HL-60 (cell line): ENCODE results near the gene SEZ6.

Experiments
- DNase-seq, 2 experiments: peaks; one replicate each; pipeline ENCODE4 v3.0.0-alpha.2; 2010 to 2020; ENCODE audit warnings: low read depth in 1 of 2, low spot score in 1 of 2
- H3K27ac ChIP-seq: fragments of 250-450 bp; sonication (Bioruptor Pico); replicated peaks from 2 replicates; pipeline ENCODE4 v1.5.1; 2020; ENCODE audit warnings: mild to moderate bottlenecking, moderate library complexity
- H3K27me3 ChIP-seq: fragments of 250-450 bp; sonication (Bioruptor Pico); 2 replicates; pipeline ENCODE4 v1.5.1; 2021; ENCODE audit warnings: mild to moderate bottlenecking, moderate library complexity; ENCODE audit not compliant: insufficient read depth, poor library complexity, severe bottlenecking
- H3K4me3 ChIP-seq: replicated peaks from 2 replicates; pipeline ENCODE4 v1.5.1; 2011; ENCODE audit warnings: mild to moderate bottlenecking, control low read depth, low read length; ENCODE audit not compliant: insufficient read depth
- GABPA ChIP-seq: IDR thresholded peaks from 2 replicates; pipeline ENCODE4 v1.6.1; 2012; ENCODE audit warnings: low read depth
- POLR2AphosphoS5 ChIP-seq: IDR thresholded peaks from 2 replicates; pipeline ENCODE4 v1.6.1; 2012; ENCODE audit warnings: low read depth
- SPI1 ChIP-seq: IDR thresholded peaks from 2 replicates; pipeline ENCODE4 v1.6.1; 2012; ENCODE audit warnings: low read depth, mild to moderate bottlenecking, borderline replicate concordance
- TF ChIP-seq, protein P1 (sequence below): IDR thresholded peaks from one replicate; pipeline ENCODE4 v1.5.1; 2011; ENCODE audit warnings: low read length, control low read depth, inconsistent platforms; ENCODE audit not compliant: insufficient read depth
- TF ChIP-seq, protein P2 (sequence below): IDR thresholded peaks from 2 replicates; pipeline ENCODE4 v1.6.1; 2012; ENCODE audit warnings: low read depth; ENCODE audit not compliant: insufficient replicate concordance

The SEZ6 gene

GRCh38 chr17:29051194-29051593 is 45.4 kb upstream of the SEZ6 start:
- DNase-seq, result no peak
- H3K27ac ChIP-seq, result no peak overlapping the region
- no peak for TF ChIP-seq GABPA
- no peak for TF ChIP-seq POLR2AphosphoS5
- TF ChIP-seq, protein P1, sequence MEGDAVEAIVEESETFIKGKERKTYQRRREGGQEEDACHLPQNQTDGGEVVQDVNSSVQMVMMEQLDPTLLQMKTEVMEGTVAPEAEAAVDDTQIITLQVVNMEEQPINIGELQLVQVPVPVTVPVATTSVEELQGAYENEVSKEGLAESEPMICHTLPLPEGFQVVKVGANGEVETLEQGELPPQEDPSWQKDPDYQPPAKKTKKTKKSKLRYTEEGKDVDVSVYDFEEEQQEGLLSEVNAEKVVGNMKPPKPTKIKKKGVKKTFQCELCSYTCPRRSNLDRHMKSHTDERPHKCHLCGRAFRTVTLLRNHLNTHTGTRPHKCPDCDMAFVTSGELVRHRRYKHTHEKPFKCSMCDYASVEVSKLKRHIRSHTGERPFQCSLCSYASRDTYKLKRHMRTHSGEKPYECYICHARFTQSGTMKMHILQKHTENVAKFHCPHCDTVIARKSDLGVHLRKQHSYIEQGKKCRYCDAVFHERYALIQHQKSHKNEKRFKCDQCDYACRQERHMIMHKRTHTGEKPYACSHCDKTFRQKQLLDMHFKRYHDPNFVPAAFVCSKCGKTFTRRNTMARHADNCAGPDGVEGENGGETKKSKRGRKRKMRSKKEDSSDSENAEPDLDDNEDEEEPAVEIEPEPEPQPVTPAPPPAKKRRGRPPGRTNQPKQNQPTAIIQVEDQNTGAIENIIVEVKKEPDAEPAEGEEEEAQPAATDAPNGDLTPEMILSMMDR, result no peak
- no peak overlapping the region for H3K4me3 ChIP-seq
- H3K27me3 ChIP-seq, result no peaks in the 10 kb centered on the region

DNA sequence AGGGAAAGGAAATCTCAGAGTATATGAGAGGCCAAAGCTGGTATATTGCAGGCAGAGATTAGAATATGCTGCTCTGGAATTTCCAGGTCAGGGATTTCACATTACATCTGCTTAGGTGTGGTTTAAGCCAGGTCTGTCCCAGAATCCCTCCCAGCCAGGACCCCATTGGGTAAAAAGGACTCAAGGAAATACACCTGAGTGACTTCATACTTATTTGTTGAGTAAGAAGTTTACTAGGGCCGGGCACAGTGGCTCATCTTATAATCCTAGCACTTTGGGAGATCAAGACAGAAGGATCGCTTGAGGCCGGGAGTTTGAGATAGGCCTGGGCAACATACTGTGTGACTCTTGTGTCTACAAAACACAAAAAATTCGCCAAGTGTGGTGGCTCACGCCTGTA is 44.3 kb upstream of the SEZ6 start:
- TF ChIP-seq, protein P1, result no peak
- no peak overlapping the region for H3K4me3 ChIP-seq
- no peak for DNase-seq
- no peaks in the 10 kb centered on the region for H3K27me3 ChIP-seq
- no peak overlapping the region for H3K27ac ChIP-seq

DNA sequence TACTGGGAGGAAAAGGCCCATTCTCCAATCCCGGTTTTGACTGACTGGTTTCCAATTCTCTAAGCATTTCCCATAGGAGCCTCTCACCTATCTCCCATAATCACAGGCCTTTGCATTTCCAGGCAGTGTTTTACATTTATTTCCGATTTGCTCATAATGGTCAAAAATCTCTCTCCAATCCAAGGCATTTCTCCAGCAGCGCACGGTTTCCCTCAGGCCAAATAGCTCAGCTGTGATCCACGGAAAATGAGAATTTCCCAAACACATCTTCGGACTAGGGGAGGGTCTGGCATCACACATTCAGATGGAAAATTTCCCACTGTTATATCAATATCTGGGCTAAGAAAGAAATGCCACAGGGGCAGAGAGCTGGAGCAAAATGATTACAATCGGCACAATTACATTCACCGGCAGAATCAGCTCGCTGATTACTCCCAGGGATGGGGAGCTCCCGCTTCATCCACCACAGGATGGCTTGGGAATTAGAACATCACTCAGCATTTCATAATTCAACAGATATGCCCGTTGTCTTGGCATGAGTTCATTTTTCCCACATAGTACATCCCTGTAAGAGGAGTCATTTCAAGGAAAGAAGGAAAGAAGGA is 43.8 kb upstream of the SEZ6 start:
- TF ChIP-seq, protein P2, sequence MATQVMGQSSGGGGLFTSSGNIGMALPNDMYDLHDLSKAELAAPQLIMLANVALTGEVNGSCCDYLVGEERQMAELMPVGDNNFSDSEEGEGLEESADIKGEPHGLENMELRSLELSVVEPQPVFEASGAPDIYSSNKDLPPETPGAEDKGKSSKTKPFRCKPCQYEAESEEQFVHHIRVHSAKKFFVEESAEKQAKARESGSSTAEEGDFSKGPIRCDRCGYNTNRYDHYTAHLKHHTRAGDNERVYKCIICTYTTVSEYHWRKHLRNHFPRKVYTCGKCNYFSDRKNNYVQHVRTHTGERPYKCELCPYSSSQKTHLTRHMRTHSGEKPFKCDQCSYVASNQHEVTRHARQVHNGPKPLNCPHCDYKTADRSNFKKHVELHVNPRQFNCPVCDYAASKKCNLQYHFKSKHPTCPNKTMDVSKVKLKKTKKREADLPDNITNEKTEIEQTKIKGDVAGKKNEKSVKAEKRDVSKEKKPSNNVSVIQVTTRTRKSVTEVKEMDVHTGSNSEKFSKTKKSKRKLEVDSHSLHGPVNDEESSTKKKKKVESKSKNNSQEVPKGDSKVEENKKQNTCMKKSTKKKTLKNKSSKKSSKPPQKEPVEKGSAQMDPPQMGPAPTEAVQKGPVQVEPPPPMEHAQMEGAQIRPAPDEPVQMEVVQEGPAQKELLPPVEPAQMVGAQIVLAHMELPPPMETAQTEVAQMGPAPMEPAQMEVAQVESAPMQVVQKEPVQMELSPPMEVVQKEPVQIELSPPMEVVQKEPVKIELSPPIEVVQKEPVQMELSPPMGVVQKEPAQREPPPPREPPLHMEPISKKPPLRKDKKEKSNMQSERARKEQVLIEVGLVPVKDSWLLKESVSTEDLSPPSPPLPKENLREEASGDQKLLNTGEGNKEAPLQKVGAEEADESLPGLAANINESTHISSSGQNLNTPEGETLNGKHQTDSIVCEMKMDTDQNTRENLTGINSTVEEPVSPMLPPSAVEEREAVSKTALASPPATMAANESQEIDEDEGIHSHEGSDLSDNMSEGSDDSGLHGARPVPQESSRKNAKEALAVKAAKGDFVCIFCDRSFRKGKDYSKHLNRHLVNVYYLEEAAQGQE, result no peak
- TF ChIP-seq POLR2AphosphoS5, result no peak
- TF ChIP-seq GABPA, result no peak
- TF ChIP-seq SPI1, result no peak
- TF ChIP-seq, protein P1, result no peak
- H3K27me3 ChIP-seq, result no peaks in the 10 kb centered on the region
- no peak overlapping the region for H3K4me3 ChIP-seq
- no peak for DNase-seq
- H3K27ac ChIP-seq, result no peak overlapping the region

GRCh38 chr17:29048440-29049368 is 42.9 kb upstream of the SEZ6 start:
- DNase-seq, result no peak
- Histone ChIP-seq H3K27me3 (no peaks in the 10 kb centered on the region), H3K27ac (no peak overlapping the region), H3K4me3 (no peak overlapping the region)
- TF ChIP-seq POLR2AphosphoS5 (no peak), GABPA (no peak)

GRCh38 chr17:29046473-29046839 is 40.6 kb upstream of the SEZ6 start:
- TF ChIP-seq POLR2AphosphoS5, result no peak
- TF ChIP-seq, protein P2, result no peak
- TF ChIP-seq, protein P1, result no peak
- TF ChIP-seq GABPA, result no peak
- TF ChIP-seq SPI1, result no peak
- Histone ChIP-seq H3K27me3 (no peaks in the 10 kb centered on the region), H3K27ac (no peak overlapping the region), H3K4me3 (no peak overlapping the region)
- DNase-seq, result peak in 1 of 2 experiments; percentile 23
